ENCODE results near the gene RAPGEF2.

GRCh38 chr4:159197260-159197884, 94.5 kb downstream of the RAPGEF2 start:
- TF ChIP-seq CTCF (IDR thresholded peaks at IDR 0.05; ENCODE audit: low read depth, low read length) = no peak
- no peak for TF ChIP-seq MAX (IDR thresholded peaks at IDR 0.05; ENCODE audit: low read depth, low read length)
- TF ChIP-seq POLR2A (IDR thresholded peaks at IDR 0.05; ENCODE audit: extremely low read depth, insufficient read length) = no peak
- no peak for TF ChIP-seq MYC (IDR thresholded peaks at IDR 0.05; ENCODE audit: low read depth, low read length)

Measured in NB4 (cell line).